ENCODE measurements around the gene ZNF638.
A peak's percentile ranks its signal among the peaks of the same experiment; 100 is the strongest.
"Not testable (repeated sequence)": the region's sequence is repeated elsewhere in the genome, so short reads cannot be mapped to it uniquely, and the experiment has no call there.

The ZNF638 gene

GRCh38 chr2:71323386-71323785, 8.2 kb upstream of the ZNF638 start:
- peaks cover 38% of the 10 kb centered on the region for H3K9me3 Mint-ChIP-seq
- peaks cover 3% of the 10 kb centered on the region for H3K27me3 Mint-ChIP-seq (ENCODE audit: low read depth)
- no peaks in the 10 kb centered on the region for H3K4me1 Mint-ChIP-seq (ENCODE audit: low read depth)
- no peak overlapping the region for H3K27ac Mint-ChIP-seq
- DNase-seq (ENCODE audit: low spot score), result no peak
- no peaks in the 10 kb centered on the region for H3K36me3 Mint-ChIP-seq (ENCODE audit: low read depth)
- H3K4me3 Mint-ChIP-seq, result no peak overlapping the region

DNA sequence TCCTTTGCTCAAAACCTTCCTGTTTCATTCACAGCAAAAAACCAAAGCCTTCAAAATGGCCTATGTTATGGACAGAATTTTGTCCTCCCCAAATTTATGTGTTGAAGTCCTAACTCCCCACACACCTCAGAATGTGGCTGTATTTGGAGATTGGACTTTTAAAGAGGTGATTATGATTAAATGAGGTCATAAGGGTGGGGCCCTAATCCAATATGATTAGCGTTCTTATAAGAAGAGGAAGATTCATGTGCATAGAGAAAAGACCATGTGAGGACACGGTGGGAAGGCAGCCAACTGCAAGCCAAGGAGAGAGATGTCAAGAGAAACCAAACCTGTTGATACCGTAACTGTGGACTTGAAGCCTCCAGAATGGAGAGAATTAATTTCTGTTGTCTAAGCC, 4.6 kb upstream of the ZNF638 start:
- Mint-ChIP-seq H3K27me3 (ENCODE audit: low read depth) (peaks cover 11% of the 10 kb centered on the region), H3K4me3 (no peak overlapping the region), H3K27ac (no peak overlapping the region), H3K9me3 (peaks cover 7% of the 10 kb centered on the region), H3K36me3 (ENCODE audit: low read depth) (peaks cover 1% of the 10 kb centered on the region), H3K4me1 (ENCODE audit: low read depth) (peaks cover 2% of the 10 kb centered on the region)
- no peak for DNase-seq (ENCODE audit: low spot score)

- DNase-seq (ENCODE audit: low spot score), result no peak
- H3K4me3 Mint-ChIP-seq, result no peak overlapping the region
- no peaks in the 10 kb centered on the region for H3K9me3 Mint-ChIP-seq
- peaks cover 4% of the 10 kb centered on the region for H3K4me1 Mint-ChIP-seq (ENCODE audit: low read depth)
- peaks cover 11% of the 10 kb centered on the region for H3K27me3 Mint-ChIP-seq (ENCODE audit: low read depth)
- peaks cover 6% of the 10 kb centered on the region for H3K36me3 Mint-ChIP-seq (ENCODE audit: low read depth)
- H3K27ac Mint-ChIP-seq, result no peak overlapping the region
These were observed 3.7 kb upstream of the ZNF638 start for GRCh38 chr2:71327916-71328315.

GRCh38 chr2:71330155-71330554, 1.4 kb upstream of the ZNF638 start:
- peaks cover 16% of the 10 kb centered on the region for H3K4me1 Mint-ChIP-seq (ENCODE audit: low read depth)
- no peaks in the 10 kb centered on the region for H3K9me3 Mint-ChIP-seq
- no peak for DNase-seq (ENCODE audit: low spot score)
- peaks cover 11% of the 10 kb centered on the region for H3K27me3 Mint-ChIP-seq (ENCODE audit: low read depth)
- no peak overlapping the region for H3K27ac Mint-ChIP-seq
- peaks cover 17% of the 10 kb centered on the region for H3K36me3 Mint-ChIP-seq (ENCODE audit: low read depth)
- no peak overlapping the region for H3K4me3 Mint-ChIP-seq

- Mint-ChIP-seq H3K36me3 (ENCODE audit: low read depth) (peaks cover 17% of the 10 kb centered on the region), H3K4me1 (ENCODE audit: low read depth) (peaks cover 18% of the 10 kb centered on the region), H3K27me3 (ENCODE audit: low read depth) (peaks cover 11% of the 10 kb centered on the region), H3K9me3 (no peaks in the 10 kb centered on the region), H3K4me3 (peak overlapping the region; percentile 97), H3K27ac (no peak overlapping the region)
- no peak for DNase-seq (ENCODE audit: low spot score)
These were observed 824 bp upstream of the ZNF638 start for GRCh38 chr2:71330585-71331330.

DNA sequence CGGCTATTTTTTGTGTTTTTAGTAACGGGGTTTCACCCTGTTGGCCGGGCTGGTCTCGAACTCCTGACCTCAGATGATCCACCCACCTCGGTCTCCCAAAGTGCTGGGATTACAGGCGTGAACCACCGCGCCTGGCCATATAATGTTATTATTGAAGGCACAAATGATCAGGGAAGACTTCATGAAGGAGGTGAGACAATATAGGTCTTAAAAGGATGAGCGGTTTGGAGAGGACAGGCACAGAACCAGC, 326 bp upstream of the ZNF638 start:
- Mint-ChIP-seq H3K27me3 (ENCODE audit: low read depth) (peaks cover 11% of the 10 kb centered on the region), H3K4me3 (peak overlapping the region; percentile 97), H3K4me1 (ENCODE audit: low read depth) (peaks cover 18% of the 10 kb centered on the region), H3K27ac (peak overlapping the region; percentile 100), H3K36me3 (ENCODE audit: low read depth) (peaks cover 17% of the 10 kb centered on the region)
- not testable (repeated sequence) for DNase-seq (ENCODE audit: low spot score); H3K9me3 Mint-ChIP-seq

GRCh38 chr2:71332435-71332796, 834 bp downstream of the ZNF638 start:
- Mint-ChIP-seq H3K4me1 (ENCODE audit: low read depth) (peaks cover 18% of the 10 kb centered on the region), H3K27ac (peak overlapping the region; percentile 100), H3K36me3 (ENCODE audit: low read depth) (peaks cover 17% of the 10 kb centered on the region), H3K27me3 (ENCODE audit: low read depth) (peaks cover 11% of the 10 kb centered on the region), H3K4me3 (peak overlapping the region; percentile 97), H3K9me3 (no peaks in the 10 kb centered on the region)
- no peak for DNase-seq (ENCODE audit: low spot score)

GRCh38 chr2:71333619-71334018, 2.0 kb downstream of the ZNF638 start:
- Mint-ChIP-seq H3K27ac (peak overlapping the region; percentile 5), H3K4me1 (ENCODE audit: low read depth) (peaks cover 26% of the 10 kb centered on the region), H3K4me3 (peak overlapping the region; percentile 97), H3K9me3 (no peaks in the 10 kb centered on the region), H3K36me3 (ENCODE audit: low read depth) (peaks cover 25% of the 10 kb centered on the region), H3K27me3 (ENCODE audit: low read depth) (peaks cover 6% of the 10 kb centered on the region)
- DNase-seq (ENCODE audit: low spot score), result no peak

- H3K27ac Mint-ChIP-seq, result no peak overlapping the region
- no peaks in the 10 kb centered on the region for H3K9me3 Mint-ChIP-seq
- no peak overlapping the region for H3K4me3 Mint-ChIP-seq
- peaks cover 37% of the 10 kb centered on the region for H3K36me3 Mint-ChIP-seq (ENCODE audit: low read depth)
- H3K27me3 Mint-ChIP-seq (ENCODE audit: low read depth), result no peaks in the 10 kb centered on the region
- no peak for DNase-seq (ENCODE audit: low spot score)
- peaks cover 38% of the 10 kb centered on the region for H3K4me1 Mint-ChIP-seq (ENCODE audit: low read depth)
These were observed 4.8 kb downstream of the ZNF638 start for GRCh38 chr2:71336384-71336783.

DNA sequence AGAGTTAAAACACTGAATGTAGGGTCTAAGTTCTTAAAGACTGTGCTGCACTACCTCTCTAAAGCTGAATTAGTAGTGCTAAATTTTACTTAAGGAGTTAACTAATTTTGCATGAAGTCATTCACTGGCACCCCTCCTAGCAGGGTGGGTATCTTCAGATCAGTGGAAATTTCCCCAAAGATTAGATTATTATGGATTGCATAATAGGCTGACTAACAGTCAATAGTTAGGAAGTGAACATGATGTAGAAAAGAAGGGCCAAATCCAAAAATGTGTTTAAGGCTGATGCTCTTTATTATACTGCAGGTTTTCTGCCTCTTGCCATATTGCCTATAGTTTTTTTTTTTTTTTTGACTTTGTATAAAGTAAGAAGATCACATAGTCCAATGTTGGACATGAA, 5.2 kb downstream of the ZNF638 start:
- no peak for DNase-seq (ENCODE audit: low spot score)
- no peak overlapping the region for H3K4me3 Mint-ChIP-seq
- peaks cover 36% of the 10 kb centered on the region for H3K36me3 Mint-ChIP-seq (ENCODE audit: low read depth)
- no peaks in the 10 kb centered on the region for H3K9me3 Mint-ChIP-seq
- no peaks in the 10 kb centered on the region for H3K27me3 Mint-ChIP-seq (ENCODE audit: low read depth)
- H3K4me1 Mint-ChIP-seq (ENCODE audit: low read depth), result peaks cover 38% of the 10 kb centered on the region
- H3K27ac Mint-ChIP-seq, result no peak overlapping the region

DNA sequence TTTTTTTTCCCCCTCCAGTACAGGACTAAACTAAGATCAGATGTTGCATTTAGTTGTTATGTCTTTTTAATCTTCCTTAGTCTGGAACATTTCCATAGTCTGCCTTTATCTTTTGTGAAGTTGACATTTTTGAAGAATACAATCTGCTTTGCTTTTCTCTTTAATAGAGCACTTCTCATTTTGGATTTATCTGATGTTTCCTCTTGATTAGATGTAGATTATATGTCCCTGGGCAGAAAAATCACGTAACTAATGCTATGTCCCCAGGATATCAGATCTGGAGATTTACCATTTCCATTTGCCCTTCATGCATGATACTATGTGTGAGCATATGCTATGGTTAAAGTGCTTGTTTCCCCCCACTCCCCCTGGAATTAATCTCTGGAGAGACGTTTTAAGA, 6.2 kb downstream of the ZNF638 start:
- H3K27me3 Mint-ChIP-seq (ENCODE audit: low read depth), result no peaks in the 10 kb centered on the region
- H3K36me3 Mint-ChIP-seq (ENCODE audit: low read depth), result peaks cover 36% of the 10 kb centered on the region
- H3K4me3 Mint-ChIP-seq, result no peak overlapping the region
- peaks cover 38% of the 10 kb centered on the region for H3K4me1 Mint-ChIP-seq (ENCODE audit: low read depth)
- H3K9me3 Mint-ChIP-seq, result no peaks in the 10 kb centered on the region
- H3K27ac Mint-ChIP-seq, result no peak overlapping the region
- no peak for DNase-seq (ENCODE audit: low spot score)

- Mint-ChIP-seq H3K27ac (no peak overlapping the region), H3K9me3 (no peaks in the 10 kb centered on the region), H3K4me1 (ENCODE audit: low read depth) (peaks cover 27% of the 10 kb centered on the region), H3K4me3 (no peak overlapping the region), H3K36me3 (ENCODE audit: low read depth) (peaks cover 36% of the 10 kb centered on the region), H3K27me3 (ENCODE audit: low read depth) (no peaks in the 10 kb centered on the region)
- DNase-seq (ENCODE audit: low spot score), result no peak
These were observed 8.1 kb downstream of the ZNF638 start for GRCh38 chr2:71339685-71340084.

GRCh38 chr2:71340176-71340575, 8.6 kb downstream of the ZNF638 start:
- Mint-ChIP-seq H3K36me3 (ENCODE audit: low read depth) (peaks cover 33% of the 10 kb centered on the region), H3K27ac (no peak overlapping the region), H3K4me1 (ENCODE audit: low read depth) (peaks cover 26% of the 10 kb centered on the region), H3K27me3 (ENCODE audit: low read depth) (no peaks in the 10 kb centered on the region), H3K4me3 (no peak overlapping the region), H3K9me3 (no peaks in the 10 kb centered on the region)
- no peak for DNase-seq (ENCODE audit: low spot score)

DNA sequence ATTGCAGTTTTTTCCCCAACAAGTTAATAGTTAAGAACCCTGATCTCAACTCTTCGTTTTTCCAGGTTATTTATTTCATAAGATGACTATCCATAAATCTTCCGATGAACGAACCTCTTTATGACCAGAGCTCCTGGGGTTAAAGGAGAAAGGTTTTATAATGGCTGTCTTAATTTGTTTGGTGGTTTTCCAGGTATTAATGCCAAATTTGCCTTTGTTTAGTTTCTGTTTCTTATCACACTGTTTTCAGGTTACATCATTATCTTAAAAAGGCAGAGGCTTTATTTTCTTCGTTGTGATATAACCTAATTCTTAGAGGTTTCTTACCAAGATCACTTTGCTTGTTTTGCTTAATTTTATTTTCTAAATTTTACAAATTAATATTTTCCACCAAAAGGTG, 10.1 kb downstream of the ZNF638 start:
- Mint-ChIP-seq H3K9me3 (no peaks in the 10 kb centered on the region), H3K27me3 (ENCODE audit: low read depth) (no peaks in the 10 kb centered on the region), H3K27ac (no peak overlapping the region), H3K4me3 (no peak overlapping the region), H3K4me1 (ENCODE audit: low read depth) (peaks cover 24% of the 10 kb centered on the region), H3K36me3 (ENCODE audit: low read depth) (peaks cover 37% of the 10 kb centered on the region)
- no peak for DNase-seq (ENCODE audit: low spot score)

- no peak for DNase-seq (ENCODE audit: low spot score)
- Mint-ChIP-seq H3K36me3 (ENCODE audit: low read depth) (peaks cover 48% of the 10 kb centered on the region), H3K4me1 (ENCODE audit: low read depth) (peaks cover 5% of the 10 kb centered on the region), H3K9me3 (no peaks in the 10 kb centered on the region), H3K27me3 (ENCODE audit: low read depth) (no peaks in the 10 kb centered on the region), H3K27ac (no peak overlapping the region), H3K4me3 (no peak overlapping the region)
These were observed 14.5 kb downstream of the ZNF638 start for GRCh38 chr2:71346065-71346464.

Measured in T-helper 2 cell treated with Interferon-gamma antibody and Interleukin-4, amounts not matched to agents 5 μg/mL and 100 μg/mL, for 36 hours (primary cell).